GDM1 (cell line): ENCODE measurements around the gene SCFD2.
"Not testable (repeated sequence)": the region's sequence is repeated elsewhere in the genome, so short reads cannot be mapped to it uniquely, and the experiment has no call there.

ENCODE experiments used
- DNase-seq: peaks from one replicate; lab custom pipeline; 2025; lab: John Stamatoyannopoulos, UW

The SCFD2 gene

DNA sequence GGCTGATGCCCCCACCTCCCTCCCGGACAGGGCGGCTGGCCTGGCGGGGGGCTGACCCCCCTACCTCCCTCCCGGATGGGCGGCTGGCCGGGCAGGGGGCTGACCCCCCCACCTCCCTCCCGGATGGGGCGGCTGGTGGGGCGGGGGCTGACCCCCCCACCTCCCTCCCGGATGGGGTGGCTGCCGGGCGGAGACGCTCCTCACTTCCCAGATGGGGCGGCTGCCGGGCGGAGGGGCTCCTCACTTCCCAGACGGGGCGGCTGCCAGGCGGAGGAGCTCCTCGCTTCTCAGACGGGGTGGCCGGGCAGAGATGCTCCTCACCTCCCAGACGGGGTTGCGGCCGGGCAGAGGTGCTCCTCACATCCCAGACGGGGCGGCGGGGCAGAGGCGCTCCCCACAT lies 127.5 kb downstream of the SCFD2 start:
- not testable (repeated sequence) for DNase-seq

GRCh38 chr4:53237811-53238210 lies 128.1 kb downstream of the SCFD2 start:
- not testable (repeated sequence) for DNase-seq

GRCh38 chr4:53236624-53237023 lies 129.2 kb downstream of the SCFD2 start:
- not testable (repeated sequence) for DNase-seq

DNA sequence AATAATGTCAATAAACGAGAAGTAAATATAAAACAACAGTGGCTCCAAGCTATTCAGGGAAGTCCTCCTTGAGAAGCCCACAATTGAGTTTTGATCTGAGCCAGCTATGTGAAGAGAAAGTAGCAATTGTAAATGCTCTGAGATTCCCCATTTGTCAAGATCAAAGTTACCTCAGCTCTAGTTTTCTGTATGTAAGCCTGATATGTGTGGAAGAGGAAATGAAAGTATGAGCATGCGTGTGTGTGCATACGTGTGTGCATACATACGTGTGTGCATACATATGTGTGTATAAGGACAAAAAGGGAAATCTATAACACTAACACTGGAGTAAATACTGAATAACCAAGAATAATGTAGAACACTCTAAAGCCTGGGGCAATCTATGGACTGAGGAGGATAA lies 130.3 kb downstream of the SCFD2 start:
- no peak for DNase-seq

- DNase-seq: no peak
These were observed 131.2 kb downstream of the SCFD2 start for GRCh38 chr4:53234669-53235068.

GRCh38 chr4:53234111-53234510 lies 131.8 kb downstream of the SCFD2 start:
- DNase-seq: no peak

DNA sequence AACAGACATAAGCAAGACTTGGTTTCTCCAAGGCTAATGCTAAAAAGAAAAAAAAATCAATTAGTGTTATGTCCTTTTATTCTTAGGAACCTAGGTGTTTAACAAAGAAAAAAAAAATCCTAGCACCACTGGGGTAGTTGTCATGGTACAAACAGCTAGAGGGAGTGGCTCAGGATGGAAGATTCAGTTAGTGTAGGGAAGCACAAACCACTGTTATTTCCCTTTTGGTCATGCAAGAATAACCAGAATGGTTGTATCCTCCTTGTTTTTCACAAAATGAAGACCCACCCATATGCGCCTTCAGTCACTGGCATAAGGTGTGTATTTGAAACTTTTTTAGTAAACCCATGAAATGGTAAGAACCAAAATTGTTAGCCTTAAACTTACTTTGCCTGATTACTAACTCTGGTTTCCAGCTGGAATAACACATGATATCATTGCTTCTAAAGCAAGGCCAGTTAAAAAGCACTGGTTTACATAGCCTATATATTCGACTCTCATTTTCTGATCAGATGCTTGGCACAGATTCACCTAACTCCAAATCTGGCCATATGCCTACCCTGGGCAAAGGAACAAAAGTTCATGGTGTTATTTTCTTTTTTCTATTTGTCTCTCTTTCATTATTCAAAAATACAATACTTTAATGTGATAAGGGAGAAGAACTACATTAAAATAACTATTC lies 132.6 kb downstream of the SCFD2 start:
- DNase-seq: peak; percentile 59

DNA sequence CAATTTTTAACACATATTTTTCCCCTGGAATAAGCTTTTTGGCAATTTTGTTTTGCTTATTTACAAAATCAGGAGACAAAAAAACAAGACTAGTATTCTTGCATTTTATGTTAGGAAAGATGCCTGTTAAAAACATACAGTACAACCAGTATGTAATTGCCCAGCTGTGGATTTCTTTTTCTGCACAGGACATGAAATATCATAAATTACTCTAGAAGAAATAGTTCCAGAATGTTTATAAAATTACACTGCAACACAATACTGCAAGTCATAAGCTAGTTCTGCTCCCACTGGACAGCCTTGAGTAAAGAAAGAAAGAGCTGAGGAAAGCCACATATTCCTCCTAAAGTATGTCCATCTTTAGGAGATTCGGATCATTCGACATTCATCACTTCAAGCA lies 133.5 kb downstream of the SCFD2 start:
- DNase-seq: no peak

DNA sequence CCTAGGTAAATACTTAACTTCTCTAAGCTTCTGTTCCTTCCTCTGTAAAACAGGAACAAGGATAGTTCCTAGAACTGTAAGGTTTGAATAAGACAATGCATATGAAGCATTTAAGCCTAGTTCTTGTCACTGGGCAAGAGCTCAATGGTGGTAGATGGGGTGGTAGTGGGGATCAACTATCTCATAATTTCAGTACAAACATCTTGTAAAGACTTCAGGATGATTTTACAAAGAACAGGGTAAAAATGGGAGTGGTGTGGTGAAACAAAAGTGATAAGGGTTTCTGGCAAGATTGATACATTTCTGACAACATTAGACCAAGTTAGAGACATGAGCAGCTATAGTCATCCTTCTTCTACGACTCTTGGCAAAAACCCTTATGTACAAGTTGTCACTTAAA lies 137.8 kb downstream of the SCFD2 start:
- no peak for DNase-seq

GRCh38 chr4:53227451-53227850 lies 138.4 kb downstream of the SCFD2 start:
- no peak for DNase-seq

DNA sequence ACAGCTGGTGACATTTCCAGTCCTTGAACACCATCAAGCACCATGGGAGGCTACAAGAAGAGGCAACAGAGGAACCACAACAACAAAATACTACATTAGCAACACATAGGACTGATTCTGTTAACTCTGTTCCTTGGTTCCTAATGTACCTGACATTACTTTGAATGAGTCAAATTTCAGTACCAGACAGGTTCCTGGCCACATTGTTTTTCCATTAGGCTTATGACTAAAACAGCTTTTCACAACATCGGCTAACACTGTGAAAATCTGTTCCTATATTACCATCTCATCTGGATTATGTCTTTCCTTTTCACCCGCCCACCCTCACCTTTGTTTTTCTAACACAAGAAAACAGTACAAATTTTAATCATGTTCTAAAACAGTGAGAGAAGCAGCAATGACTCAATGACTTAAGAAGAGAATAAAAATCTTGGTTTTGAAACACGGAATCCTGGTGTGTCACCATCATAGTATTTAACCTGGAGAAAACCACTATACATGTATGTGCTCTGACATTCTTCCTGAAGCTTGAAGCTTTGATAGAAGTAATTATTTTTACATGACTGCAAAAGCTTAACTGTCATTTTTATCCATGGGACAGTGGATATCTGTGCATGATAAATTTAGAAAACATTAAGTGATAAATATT lies 143.9 kb downstream of the SCFD2 start:
- no peak for DNase-seq

DNA sequence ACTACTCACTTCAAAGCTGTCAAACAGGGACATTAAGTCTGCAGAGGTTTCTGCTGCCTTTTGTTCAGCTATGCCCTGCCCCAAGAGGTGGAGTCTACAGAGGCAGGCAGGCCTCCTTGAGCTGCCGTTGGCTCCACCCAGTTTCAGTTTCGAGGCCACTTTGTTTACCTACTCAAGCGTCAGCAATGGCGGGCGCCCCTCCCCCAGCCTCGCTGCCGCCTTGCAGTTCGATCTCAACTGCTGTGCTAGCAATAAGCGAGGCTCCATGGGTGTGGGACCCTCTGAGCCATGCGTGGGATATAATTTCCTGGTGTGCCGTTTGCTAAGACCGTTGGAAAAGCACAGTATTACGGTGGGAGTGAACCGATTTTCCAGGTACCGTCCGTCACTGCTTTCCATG lies 146.7 kb downstream of the SCFD2 start:
- not testable (repeated sequence) for DNase-seq

- DNase-seq: no peak
These were observed 157.1 kb downstream of the SCFD2 start for GRCh38 chr4:53208753-53209152.

- DNase-seq: no peak
These were observed 159.9 kb downstream of the SCFD2 start for GRCh38 chr4:53205970-53206369.

GRCh38 chr4:53199356-53199755 lies 166.5 kb downstream of the SCFD2 start:
- DNase-seq: no peak

GRCh38 chr4:53197772-53198142 lies 168.1 kb downstream of the SCFD2 start:
- no peak for DNase-seq

DNA sequence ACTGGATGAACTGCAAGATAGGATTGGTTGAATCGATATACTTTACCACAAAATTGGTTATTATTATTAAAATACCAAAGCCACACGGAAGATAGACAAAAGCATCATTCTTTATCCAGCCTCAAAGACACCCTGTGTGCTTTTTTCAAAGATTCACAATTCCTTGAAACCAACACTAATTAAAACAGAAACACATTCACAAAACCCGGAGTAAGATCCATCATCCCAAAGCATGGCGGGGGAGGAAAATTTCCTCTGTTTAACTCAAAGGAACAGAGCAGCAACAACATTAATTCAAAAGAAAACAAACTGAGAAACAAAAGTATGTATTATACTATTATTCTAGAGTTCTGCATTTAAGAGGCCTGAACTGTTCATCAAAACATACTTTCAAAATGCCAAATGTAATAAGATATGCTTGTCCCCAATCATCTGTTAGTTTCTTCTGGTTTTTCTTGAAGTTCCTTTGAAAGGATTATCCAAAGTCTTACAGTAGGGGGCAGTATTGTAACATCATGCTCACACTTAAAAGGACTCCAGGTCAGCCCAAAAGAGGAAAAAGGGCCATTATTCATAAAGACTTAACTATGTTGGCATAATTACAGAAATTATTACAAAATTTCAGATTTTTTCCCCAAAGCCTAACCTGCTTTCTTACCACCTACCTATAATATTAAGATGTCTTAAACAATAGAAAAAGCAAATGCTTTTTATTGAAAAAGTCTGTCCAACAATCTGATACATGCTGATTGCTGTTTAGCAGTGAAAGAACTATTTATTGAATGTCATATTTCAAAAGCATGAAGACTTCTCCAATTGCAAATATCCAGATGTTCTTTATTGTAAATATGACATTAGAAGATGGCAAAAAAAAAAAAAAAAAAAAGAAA lies 168.7 kb downstream of the SCFD2 start:
- DNase-seq: peak; percentile 33

DNA sequence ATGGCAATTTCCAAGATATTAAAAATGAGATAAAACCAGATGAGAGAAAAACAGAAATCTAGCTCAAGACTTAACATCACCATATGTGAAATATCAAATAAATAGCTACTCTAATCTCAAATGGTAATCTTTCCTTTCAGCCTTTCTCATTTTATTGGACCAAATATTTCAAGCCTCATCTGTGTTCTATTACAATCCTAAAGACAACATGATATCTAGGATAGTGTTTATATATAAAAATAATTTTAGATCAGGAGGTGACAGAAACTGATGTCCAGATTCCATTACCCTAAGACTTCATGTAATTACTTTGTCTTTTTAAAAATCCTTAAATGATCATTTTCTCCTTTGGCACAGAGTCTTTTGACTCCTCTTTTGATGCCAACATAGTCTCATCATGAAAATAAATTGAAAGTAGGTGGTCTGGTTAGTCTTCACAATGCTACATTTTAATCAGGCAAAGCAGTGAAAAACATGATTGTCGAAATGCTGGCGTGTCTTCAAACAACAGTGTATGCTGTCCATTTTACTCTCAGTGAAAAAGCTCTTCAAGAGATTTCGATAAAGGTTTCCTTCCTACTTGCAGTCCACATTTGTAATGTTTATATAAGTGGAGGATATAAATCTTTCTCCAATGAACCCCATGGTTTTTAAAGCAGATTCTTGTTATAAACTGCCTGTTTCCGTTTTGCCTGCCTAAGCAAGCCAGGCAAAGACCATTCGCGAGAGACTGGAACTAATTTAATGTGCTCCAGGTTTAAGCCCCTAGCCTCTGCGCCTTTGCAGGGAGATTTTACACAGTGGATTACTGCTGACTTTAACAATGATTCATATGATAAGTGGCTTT lies 169.8 kb downstream of the SCFD2 start:
- DNase-seq: no peak

DNA sequence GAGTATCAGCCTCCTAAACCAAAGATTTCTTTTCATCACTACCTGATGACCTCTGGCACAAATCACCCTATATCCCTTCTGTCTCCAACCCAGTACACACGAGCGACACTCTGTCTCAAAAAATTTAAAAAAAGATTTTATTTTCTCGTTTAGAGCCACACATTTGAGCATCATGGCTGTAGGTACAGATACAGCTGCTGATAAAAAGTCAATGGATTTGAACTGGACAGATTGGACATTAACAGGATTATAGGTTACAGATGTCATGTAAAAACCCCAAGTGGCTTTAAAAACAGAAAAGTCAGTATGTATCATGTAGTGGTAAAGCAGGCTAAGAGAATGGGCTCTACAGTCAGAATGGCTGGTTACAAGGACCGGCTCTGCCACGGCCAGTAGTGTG lies 171.1 kb downstream of the SCFD2 start:
- DNase-seq: no peak

- DNase-seq: no peak
These were observed 172.8 kb downstream of the SCFD2 start for GRCh38 chr4:53193111-53193510.

DNA sequence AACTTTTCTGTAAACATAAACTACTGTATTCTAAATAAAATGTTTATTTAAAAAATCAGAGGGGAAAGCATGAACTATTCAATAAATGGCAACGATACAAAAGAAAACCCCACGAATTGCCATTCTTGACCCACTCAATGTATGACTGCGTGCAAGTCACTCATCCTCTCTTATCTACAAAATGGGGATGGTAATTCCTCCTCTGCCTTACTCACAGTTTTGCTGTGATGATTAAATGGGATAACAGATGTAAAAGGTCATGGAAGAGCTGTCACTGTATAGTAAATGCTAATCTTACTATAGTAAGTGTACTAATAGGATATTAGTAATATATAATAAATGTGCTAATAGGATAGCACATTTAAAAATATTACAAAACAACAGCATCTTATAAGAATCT lies 173.4 kb downstream of the SCFD2 start:
- no peak for DNase-seq

- DNase-seq: no peak
These were observed 173.9 kb downstream of the SCFD2 start for GRCh38 chr4:53191997-53192396.
